GM19239 (cell line): ENCODE results near the gene TDRKH.

Experiments
- DNase-seq: peaks from one replicate; pipeline ENCODE4 v3.0.0; 2011; ENCODE audit warnings: low spot score; ENCODE audit not compliant: insufficient read length
- FAIRE-seq: peaks from 2 replicates; lab custom pipeline; 2011; peaks lifted over from hg19 to GRCh38; lab: Jason Lieb, UNC

Gene TDRKH

DNA sequence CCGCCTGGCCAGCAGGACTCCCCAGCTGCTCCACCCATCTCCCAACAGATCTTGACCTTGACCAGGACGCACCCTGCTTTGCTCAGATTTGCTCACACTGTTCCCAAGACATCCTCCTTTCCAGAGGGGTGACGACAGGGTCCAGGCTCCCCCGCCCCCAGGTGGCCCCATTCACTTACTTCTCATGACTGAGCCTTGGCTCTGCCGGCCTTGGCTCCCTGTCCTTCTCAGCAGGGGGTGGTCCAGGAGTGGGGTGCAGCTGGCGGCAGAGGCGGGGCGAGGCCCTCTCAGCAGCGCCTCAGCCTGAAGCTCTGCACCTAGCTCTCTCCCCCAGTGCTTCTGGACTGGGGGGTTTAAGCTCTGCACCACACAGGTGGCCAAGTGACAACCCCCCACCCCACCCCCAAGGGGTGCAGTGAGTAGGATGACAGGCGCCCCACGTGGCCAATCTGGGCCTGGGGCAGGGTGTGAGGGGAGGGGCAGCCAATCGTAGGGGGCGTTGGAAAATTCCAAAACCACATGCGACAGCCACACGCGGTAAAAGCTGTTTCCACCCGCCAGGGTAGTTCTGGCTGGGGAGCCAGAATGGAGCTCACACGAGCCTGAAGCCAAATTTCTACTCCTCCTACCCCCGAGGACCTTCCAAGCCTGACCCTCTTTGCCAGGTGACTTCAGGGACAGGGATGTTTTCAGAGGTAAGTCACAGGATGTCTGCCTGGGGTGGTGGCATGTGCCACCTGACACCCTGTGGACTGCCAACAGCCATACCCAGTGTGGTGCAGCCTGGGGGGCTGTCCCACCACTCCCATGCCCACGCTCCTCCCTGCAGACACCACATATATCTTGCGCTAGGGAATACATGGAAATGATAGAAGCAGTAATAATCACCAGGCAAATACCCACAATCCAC, 35.7 kb upstream of the TDRKH start:
- DNase-seq (no peak), FAIRE-seq (no peak)

DNA sequence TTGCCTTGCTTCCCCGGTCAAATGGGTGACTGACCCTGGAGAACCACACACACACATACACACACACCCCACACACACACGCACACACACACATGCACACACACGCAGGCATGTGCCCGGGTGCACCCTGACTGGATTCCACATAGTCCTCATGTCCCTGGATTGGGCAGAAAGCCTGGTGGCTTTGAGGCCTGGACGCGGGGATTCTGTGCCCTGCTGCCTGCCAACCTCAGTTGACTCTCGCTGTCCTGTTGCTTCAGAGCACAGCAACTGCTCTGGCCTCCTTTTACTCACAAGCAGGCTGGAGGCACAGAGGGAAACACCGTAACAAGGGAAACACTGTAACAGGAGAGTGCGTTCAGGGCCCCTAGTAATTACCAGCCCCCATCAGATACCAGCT, 34.9 kb upstream of the TDRKH start:
- DNase-seq (no peak), FAIRE-seq (no peak)

DNA sequence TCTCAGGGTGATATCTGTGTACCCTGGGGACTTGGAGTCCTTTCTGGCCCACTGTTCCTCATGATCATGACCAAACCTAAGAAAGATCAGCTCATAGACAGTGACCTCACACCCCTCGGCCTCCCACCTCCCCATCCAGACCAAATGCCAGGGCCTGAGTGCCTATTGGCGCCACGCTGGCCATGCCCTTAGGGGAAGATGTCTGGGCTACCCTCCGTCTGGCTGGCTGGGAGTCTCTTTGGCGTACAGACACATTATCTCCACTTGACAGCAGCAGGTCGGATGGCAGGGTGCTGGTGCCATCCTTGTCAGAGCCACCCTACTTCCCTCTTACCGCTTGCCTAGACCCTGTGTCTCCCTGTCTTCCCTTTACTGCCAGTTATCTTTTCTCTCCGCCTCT, 32.9 kb upstream of the TDRKH start:
- DNase-seq (no peak), FAIRE-seq (no peak)

DNA sequence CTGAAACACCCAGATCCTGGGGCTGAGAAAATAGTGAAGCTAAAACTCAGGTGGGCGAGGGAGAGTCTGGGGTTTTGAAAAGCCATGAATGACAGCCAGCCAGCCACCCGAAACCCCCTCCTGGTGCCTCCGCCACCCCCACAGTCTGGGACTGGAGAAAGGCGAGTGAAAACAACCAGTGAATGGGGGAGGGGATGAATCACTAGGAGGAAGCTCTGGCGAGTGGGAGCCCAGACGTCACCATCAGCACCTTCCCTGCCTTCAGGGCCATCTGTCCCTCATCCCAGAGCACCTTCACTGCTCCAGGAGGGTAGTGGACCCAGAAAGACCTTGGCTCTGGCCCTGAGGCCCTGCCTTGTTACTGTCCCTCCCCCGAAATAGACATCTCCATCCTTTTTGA, 32.1 kb upstream of the TDRKH start:
- DNase-seq (no peak), FAIRE-seq (no peak)

DNA sequence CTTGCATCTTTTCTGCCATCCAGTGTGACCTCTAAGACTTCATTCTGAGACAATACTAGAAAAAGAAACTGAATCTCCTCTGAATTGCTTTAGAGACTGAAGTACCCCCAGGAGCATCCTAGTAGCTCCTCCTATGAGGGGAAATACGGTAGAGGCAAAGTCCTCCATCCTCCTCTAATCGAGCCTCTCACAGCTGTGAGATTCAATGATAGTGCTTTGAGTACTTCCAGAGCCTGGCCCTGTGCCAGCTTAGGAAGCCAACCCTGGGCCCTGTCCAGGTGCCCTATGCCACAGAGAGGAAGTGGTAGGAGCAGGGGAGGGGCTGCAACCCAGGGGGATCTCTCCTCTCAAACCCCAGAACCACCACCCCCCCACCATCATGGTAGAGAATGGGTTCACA, 30.6 kb upstream of the TDRKH start:
- no peak for FAIRE-seq
- no peak for DNase-seq

DNA sequence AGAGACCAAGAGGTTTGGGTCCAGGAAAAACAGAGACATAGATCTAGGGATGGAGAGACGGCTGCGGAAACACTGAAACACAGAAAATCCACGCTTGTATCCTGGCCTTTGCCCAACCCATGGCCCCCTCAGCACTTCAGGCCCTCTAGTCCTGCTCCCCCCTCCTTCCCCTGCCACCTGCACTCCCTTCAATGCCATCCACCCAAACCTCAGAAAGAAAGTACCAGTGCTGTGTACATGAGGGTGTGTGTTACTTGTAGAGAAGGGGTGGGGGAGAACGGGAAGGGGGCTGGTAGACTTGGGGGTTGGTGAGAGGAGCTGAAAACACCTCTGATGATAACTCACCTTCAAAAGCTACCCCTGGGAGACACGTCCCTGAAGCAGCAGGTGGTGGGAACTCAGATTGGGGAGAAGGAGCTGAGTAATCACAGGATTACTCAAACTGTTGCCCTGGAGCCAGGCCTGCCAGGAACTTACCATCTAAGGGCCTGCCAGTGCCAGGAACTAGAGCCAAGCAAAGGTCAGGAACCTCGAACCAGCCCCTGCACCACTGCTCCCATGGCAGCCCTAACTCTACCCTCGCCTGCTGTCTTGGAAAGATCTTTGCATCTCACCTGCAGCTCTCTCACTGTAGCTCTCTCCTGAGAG, 29.8 kb upstream of the TDRKH start:
- DNase-seq (no peak), FAIRE-seq (no peak)

DNA sequence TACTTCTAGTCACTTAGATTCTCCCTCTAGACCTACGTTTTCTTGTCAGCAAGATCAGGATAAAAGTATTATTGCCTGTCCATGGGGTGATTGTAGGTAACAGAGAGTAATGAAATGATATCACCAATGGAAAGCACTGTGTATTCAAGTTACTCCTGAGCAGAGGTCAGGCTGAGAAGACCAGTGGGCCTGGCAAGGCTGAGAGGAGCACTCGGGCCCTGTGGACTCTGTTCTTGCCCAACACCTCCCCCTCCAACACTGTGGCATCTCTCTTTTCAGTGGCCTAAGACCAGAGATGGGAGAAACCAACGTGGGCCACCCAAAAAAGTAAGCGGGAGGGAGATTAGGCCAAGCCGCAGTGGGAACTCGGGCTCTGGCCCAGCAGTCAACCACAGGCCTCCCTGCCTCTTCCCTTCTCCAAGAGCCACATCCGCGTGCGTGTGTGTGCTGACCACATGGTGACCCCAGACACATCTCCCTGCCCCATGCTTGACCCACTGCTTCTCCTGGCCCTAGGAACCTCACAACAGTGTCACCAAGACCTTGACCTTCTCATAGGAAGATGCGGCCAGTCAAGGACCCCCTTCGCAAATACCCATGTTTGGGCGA, 29.0 kb upstream of the TDRKH start:
- DNase-seq, result no peak

DNA sequence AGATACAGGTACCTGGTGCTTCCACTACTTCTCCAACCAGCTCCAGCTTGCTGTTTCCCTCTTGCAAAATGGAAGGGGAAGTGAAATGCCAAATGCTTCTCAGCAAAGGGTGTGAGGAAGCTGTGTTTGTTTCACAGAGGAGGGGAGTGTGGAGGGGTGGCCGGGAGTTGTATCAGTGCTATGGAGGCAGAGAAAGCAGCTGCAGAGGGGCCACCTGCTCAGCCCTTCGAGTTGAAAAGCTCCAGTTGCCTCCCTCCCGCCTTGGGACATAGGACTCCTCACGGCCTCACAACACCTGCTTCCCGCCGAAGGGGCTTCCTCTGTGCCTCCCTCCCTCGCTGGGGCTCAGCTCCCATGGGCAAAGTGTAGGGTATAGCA, 27.0 kb upstream of the TDRKH start:
- no peak for FAIRE-seq

More for the DNA sequence above, 29.0 kb upstream of the TDRKH start:
- no peak for FAIRE-seq

DNA sequence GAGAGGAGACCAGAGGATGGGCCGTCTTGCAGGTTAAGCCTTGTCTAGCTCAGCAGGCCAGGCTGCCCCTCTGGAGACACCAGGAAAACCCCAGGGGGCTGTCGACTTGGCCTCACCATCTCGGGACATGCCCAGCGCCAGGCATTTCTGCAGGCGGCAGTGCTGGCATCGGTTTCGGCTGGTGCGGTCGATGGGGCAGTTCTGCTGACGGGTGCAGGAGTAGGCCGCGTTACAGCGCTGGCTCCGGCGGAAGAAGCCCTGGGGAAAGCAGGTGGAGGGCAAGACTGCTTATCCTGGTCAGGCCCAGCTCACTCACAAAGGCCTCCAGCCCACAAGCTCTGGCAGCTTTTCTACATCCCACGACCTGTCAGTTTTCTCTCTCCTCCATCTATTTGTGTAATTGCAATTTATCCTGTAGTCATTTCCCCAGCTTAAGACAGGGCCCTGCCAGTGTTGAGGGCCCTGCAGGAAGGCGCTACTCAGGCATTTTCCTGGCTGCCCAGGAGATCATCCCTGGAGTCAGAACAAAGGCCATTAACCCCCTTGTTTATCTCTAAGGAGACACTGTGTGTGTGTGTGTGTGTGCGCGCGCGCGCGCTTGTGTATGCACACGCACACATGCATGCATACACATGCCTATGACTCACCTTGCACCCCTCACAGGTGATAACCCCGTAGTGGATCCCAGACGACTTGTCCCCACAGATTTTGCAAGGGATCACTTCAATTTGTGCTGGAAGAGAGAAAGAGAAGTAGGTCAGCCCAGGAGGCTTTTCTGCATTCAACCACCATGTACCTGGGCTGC, 26.4 kb upstream of the TDRKH start:
- DNase-seq, result no peak
- FAIRE-seq, result no peak

More for the DNA sequence above, 27.0 kb upstream of the TDRKH start:
- DNase-seq, result no peak

DNA sequence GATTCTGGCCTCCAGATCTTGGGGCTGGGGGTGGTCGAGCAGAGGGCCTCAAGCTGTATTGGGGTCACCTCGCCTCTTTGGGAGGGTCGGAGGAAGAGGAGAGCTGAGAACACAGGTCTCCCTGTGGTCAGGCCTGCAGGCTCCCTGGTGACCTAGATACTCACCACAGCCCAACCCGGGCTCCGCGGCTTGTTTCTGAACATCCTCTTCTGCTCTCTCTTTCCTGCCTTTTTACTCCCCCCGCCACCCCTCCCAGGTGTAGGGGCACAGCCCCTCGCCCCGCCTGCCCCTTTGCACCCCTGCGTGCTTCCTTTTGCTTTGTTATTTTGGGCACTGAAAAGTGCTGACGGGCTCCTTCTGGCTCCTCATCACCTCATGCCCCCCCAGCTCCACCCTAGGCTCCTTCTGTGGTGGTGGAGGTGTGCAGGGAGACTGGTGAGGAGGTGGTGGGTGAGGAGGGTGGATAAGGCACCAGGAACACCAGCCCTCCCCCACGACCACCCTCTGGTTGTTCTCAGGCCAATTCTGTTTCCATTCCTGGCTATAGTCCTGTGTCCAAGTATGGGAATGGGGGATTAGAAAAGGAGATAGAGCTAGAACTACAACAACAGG, 25.5 kb upstream of the TDRKH start:
- no peak for FAIRE-seq

DNA sequence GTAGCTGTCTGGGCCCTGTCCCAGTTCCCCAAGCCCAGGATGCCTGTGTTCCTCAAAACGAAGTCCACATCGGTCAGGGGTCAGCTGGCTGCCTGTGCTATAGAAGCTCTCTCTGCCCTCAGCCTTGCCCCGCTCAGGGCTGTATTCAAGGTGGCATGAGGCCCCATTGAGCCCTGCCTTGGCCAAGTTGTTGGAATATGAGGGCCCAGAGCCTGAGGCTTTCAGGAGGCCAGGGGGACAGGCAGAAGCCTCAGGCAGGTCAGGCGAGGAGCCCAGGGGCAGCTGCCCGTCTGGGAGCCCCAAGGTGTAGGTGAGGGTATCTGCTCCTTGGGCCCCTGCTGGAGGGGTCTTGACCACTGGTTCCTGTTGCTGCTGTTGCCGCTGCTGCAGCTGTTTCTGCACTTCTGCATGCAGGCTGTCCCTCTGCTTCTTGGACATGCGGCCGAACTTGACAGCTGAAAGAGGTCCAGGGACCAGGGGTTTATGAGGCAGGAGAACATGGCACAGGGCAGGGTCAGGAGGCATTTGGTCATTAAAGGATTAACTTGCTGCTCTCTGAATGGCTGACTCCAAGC, 24.8 kb upstream of the TDRKH start:
- no peak for DNase-seq
- no peak for FAIRE-seq

More for the DNA sequence above, 25.5 kb upstream of the TDRKH start:
- DNase-seq, result no peak

DNA sequence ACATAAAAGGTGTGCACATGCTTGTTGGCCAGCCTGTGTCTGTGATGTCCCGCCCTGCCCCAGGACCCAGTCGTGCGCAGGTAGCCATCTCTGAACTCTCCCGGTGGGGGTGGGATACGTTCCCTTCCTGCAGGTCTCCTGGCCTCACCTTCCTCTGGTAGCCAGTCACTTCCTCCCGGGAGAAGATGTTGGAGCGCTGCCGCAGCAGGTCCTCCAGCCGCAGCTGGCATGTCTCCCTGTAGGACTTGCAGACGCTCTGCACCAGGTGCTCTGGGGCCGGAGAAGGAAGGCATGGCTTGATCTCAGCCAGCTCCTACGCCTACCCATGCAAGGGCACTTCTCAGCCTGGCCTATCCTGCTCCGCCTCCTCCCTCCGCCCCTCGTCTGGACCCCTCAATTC, 24.1 kb upstream of the TDRKH start:
- FAIRE-seq, result no peak
- DNase-seq, result no peak

DNA sequence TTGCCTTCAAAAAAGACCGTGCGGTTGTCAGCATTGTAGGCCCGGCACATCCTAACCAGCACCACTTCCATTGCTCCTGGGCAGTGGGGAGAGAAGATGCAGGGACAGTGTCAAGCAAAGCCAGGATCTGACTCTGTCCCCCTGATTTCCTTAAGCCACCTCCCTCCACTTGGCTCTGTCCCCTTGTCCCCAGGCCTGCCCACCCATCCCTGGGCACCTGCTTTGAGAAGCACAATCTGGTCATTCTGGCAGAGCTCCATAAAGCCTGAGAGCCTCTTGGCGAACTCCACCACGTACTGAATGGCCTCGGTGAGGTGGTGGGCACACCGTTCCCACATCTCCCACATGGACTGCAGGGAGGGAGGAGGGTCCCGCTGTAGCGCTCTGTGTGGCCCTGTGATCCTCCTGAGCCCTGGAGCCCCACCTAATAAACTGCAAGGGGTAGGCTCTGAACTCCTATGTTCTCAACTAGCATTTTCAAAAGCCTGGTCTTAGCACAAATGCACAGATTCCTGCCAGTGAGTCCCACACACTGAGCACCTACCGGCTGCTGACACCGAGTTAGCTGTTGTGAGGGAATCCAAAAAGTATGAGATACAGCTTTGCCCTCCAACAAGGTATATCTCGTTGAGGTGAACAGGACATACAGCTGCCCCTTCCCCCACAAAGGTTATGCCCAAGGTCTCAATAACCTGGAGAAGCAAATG, 23.1 kb upstream of the TDRKH start:
- DNase-seq (no peak), FAIRE-seq (no peak)

DNA sequence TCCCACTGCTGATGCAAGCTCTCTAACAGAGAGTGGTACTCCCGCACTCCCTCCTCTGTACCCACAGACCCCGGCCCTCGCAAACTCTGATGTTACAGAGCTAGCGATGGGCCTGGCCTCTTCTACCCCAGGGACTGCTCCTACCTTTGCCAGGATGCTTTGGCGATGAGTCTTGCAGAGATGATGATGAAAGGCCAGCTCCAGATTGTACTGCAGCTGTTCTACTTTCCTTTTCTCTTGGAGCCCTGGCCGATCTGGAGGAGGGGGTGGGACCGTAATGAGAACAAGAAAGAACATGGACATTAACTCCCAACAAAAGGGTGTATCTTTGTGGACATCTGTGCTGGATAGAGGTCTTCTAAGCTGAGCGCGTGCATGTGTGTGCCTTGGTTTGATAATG, 20.9 kb upstream of the TDRKH start:
- FAIRE-seq (no peak), DNase-seq (no peak)

DNA sequence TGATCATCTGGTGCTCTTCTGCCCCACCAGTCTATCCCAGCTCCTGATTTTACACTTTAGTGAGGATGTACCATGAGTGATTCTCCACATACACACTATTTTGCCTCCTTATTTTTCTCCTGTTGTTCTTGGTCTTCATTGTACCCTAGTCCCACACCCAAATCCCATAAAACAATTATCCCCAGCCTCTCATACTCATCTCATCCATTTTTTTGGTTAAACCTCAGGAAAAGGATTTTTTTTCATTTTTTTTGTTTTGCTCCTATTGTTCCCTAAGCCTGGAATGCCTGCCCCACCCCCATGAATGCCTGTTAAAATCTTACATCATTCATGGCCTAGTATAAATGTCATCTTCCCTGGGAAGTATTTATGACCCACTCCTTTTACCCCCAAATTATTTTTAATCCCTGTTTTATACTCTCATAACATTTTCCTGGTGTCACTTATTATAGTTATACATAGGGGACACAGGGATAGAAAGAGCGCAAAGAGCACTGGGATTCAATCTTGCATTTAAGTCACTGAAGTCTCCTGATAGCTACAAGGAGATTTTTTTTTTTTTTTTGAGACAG, 19.8 kb upstream of the TDRKH start:
- no peak for FAIRE-seq
- DNase-seq, result no peak

DNA sequence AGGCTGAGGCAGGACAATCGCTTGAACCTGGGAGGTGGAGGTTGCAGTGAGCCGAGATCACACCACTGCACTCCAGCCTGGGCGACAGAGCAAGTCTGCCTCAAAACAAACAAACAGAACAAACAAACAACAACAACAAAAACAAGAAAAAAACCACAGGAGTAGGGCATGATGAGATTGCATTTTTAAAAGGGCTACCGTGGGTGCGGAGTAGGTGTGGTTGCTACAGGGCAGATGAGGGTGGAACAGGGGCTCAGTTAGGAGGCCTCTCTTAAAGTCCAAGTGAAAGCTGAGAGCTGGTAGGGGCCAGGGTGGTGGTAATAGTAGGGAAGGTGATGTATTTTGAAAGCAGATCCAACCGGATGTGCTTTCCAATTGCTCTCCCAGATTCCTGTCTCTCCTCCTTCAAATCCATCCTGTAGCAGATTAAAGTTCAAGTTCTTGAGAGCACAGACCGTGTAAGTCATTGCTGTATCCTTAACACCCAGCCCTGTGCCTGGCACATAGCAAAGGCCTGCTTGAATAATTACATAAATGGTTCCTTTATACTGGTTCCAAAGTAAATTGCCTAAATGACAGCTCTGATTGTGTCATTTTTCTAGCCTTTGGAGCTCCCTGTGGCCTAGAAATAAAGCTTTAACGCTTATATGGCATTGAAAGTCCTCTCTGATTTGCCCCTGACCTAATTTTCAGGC, 19.1 kb upstream of the TDRKH start:
- FAIRE-seq (no peak), DNase-seq (no peak)

DNA sequence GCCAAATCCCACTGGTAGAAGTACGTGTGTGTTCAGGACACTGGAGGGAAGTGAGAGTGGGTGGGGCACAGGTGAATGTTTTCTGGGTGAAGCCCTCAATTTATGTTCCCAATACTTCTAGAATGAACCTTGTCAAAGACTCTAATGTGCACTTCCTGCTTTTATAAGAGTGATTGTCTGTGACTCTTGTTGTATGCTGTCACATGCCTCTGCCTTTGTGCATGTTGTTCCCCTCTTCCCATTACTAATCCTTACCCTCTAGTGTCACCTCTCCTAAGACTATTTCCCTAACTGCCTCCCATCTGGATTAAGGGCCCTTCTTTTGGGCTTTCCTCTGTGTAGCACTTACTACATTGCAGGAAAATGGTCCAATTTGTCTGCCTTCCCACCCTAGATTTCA, 17.5 kb upstream of the TDRKH start:
- FAIRE-seq, result no peak

DNA sequence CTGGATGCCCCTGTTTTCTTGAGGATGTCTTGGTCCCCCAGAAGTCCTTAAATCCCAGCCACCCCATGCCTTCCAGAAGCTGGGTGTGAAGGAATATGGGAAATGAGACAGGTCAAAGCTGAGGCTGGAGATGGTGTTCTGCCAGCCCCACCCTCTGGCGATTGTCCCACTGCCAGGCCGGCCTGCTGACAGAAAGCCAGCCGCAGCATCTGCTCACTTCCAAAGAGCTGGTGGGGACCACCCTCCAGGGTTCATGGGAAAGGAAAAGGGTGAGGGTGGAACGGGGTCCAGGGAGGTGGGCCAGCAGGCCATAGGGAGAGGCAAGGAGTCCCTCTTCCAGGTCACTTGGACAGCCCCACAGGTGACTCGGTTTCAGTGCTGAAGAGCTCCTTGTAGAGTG, 16.8 kb upstream of the TDRKH start:
- FAIRE-seq, result no peak
- DNase-seq, result no peak

More for the DNA sequence above, 17.5 kb upstream of the TDRKH start:
- DNase-seq, result no peak
